GM12801 (cell line): Measurements from ENCODE around the gene MAML3.

Experiments used
- CTCF ChIP-seq: IDR thresholded peaks from one replicate; pipeline ENCODE4 v1.5.1; 2011; ENCODE audit warnings: control low read depth; ENCODE audit not compliant: insufficient read length; ENCODE audit errors: extremely low read depth

The MAML3 gene

GRCh38 chr4:140136509-140136908 is 17.5 kb downstream of the MAML3 start:
- no peak for TF ChIP-seq CTCF

GRCh38 chr4:140135529-140136088 is 18.4 kb downstream of the MAML3 start:
- TF ChIP-seq CTCF, result no peak

- TF ChIP-seq CTCF, result no peak
These were observed 19.1 kb downstream of the MAML3 start for GRCh38 chr4:140134746-140135425.

- no peak for TF ChIP-seq CTCF
These were observed 20.4 kb downstream of the MAML3 start for GRCh38 chr4:140133576-140133975.

- TF ChIP-seq CTCF, result no peak
These were observed 22.2 kb downstream of the MAML3 start for GRCh38 chr4:140131675-140132229.

GRCh38 chr4:140130677-140131076 is 23.3 kb downstream of the MAML3 start:
- no peak for TF ChIP-seq CTCF

GRCh38 chr4:140127422-140127821 is 26.6 kb downstream of the MAML3 start:
- TF ChIP-seq CTCF, result no peak
